Liver (tissue), 9 donors: ENCODE measurements around the gene HNRNPC. TPM values are rescaled to one million over a fixed set of nuclear protein-coding genes. Genes with fewer than 3 reads are reported as not detected.
"Not testable (repeated sequence)": the region's sequence is repeated elsewhere in the genome, so short reads cannot be mapped to it uniquely, and the experiment has no call there.

ENCODE experiments used
- DNase-seq: peaks from one replicate; pipeline ENCODE4 v3.0.0-alpha.2; 2017; ENCODE audit warnings: low spot score
- H3K27ac ChIP-seq, 2 donors: one replicate each; pipeline ENCODE4 v1.7.0; 2013; ENCODE audit warnings: inconsistent platforms in 2 of 2, low read length in 2 of 2, control low read depth in 1 of 2, low read depth in 1 of 2, mild to moderate bottlenecking in 1 of 2
- H3K27me3 ChIP-seq, 4 donors: one replicate each; pipeline versions ENCODE4 v1.6.1 to v1.7.0; 2013; ENCODE audit warnings: low read length in 3 of 4, inconsistent platforms in 1 of 4, mild to moderate bottlenecking in 1 of 4, moderate library complexity in 1 of 4; ENCODE audit not compliant: control insufficient read depth in 4 of 4, insufficient read depth in 4 of 4
- H3K36me3 ChIP-seq, 4 donors: one replicate each; pipeline versions ENCODE4 v1.6.1 to v1.7.0; 2013; ENCODE audit warnings: low read length in 3 of 4, mild to moderate bottlenecking in 3 of 4, low read depth in 1 of 4, moderate library complexity in 1 of 4; ENCODE audit not compliant: control insufficient read depth in 4 of 4, insufficient read depth in 3 of 4
- H3K4me1 ChIP-seq, 4 donors: one replicate each; pipeline versions ENCODE4 v1.6.1 to v1.7.0; 2013; ENCODE audit warnings: low read length in 3 of 4, mild to moderate bottlenecking in 3 of 4, moderate library complexity in 1 of 4; ENCODE audit not compliant: control insufficient read depth in 4 of 4, insufficient read depth in 4 of 4
- H3K4me3 ChIP-seq, 3 donors: one replicate each; pipeline versions ENCODE4 v1.6.1 to v1.7.0; 2013; ENCODE audit warnings: low read length in 3 of 3, control low read depth in 1 of 3, low read depth in 1 of 3, mild to moderate bottlenecking in 1 of 3
- H3K9ac ChIP-seq, 2 donors: one replicate each; pipeline ENCODE4 v1.7.0; 2013; ENCODE audit warnings: low read length in 2 of 2, mild to moderate bottlenecking in 2 of 2, moderate library complexity in 2 of 2, control low read depth in 1 of 2, low read depth in 1 of 2
- H3K9me3 ChIP-seq, 4 donors: one replicate each; pipeline versions ENCODE4 v1.6.1 to v1.7.0; 2013; ENCODE audit warnings: low read length in 3 of 4; ENCODE audit not compliant: control insufficient read depth in 4 of 4
- EGR1 ChIP-seq, 2 donors: IDR thresholded peaks; 2 replicates each; pipeline ENCODE4 v1.6.1; 2016 to 2018; ENCODE audit warnings: antibody characterized with exemption in 2 of 2, low read depth in 2 of 2
- FOXA1 ChIP-seq: IDR thresholded peaks from 2 replicates; pipeline ENCODE4 v1.6.1; 2016; ENCODE audit warnings: antibody characterized with exemption
- FOXA2 ChIP-seq: IDR thresholded peaks from 2 replicates; pipeline ENCODE4 v1.6.1; 2016; ENCODE audit warnings: antibody characterized with exemption
- GABPA ChIP-seq, 2 donors: IDR thresholded peaks in 1 of 2; conservative IDR thresholded peaks in 1 of 2; 2 replicates each; pipeline ENCODE4 v1.6.1; 2016; ENCODE audit warnings: antibody characterized with exemption in 2 of 2, mild to moderate bottlenecking in 1 of 2, moderate library complexity in 1 of 2
- HNF4A ChIP-seq, 2 donors: conservative IDR thresholded peaks; 2 replicates each; pipeline ENCODE4 v1.6.1; 2016; ENCODE audit warnings: antibody characterized with exemption in 2 of 2, mild to moderate bottlenecking in 2 of 2
- HNF4G ChIP-seq: IDR thresholded peaks from 2 replicates; pipeline ENCODE4 v1.6.1; 2016; ENCODE audit warnings: antibody characterized with exemption
- RAD21 ChIP-seq, 2 donors: IDR thresholded peaks; 2 replicates each; pipeline ENCODE4 v1.6.1; 2016; ENCODE audit warnings: antibody characterized with exemption in 2 of 2, mild to moderate bottlenecking in 2 of 2
- RXRA ChIP-seq, 2 donors: IDR thresholded peaks; 2 replicates each; pipeline ENCODE4 v1.6.1; 2017 to 2018; ENCODE audit warnings: antibody characterized with exemption in 2 of 2, mild to moderate bottlenecking in 1 of 2
- TAF1 ChIP-seq: conservative IDR thresholded peaks from 2 replicates; pipeline ENCODE4 v1.6.1; 2016; ENCODE audit warnings: antibody characterized with exemption, mild to moderate bottlenecking
- WGBS: extraction: QIAGEN DNeasy Blood & Tissue Kit; methylation state at CpG from one replicate; pipeline ENCODE4 v1.1.7; 2013; 5-methylcytosine and 5-hydroxymethylcytosine counted together
- polyA plus RNA-seq, 2 donors: library from polyadenylated mRNA; stranded (reverse) in 1 of 2; unstranded in 1 of 2; fragments of 200-250 nt in 1 of 2; fragments of >200 nt in 1 of 2; fragmentation: Nextera tagmentation in 1 of 2; extraction: Ambion mirVana in 1 of 2; gene quantifications; one replicate each; pipeline versions ENCODE4 v1.2.1 to v1.2.3, GENCODE V29; 2013 to 2015
- total RNA-seq, 2 donors: library from RNA; depleted of rRNA; stranded (reverse); fragments of >200 nt; gene quantifications; one replicate each; pipeline ENCODE4 v1.2.3, GENCODE V29; 2014
- TF ChIP-seq, protein P1 (sequence below): IDR thresholded peaks from 2 replicates; pipeline ENCODE4 v1.6.1; 2016; ENCODE audit warnings: antibody characterized with exemption
- TF ChIP-seq, protein P2 (sequence below): IDR thresholded peaks from 2 replicates; pipeline ENCODE4 v1.6.1; 2016; ENCODE audit warnings: antibody characterized with exemption
- TF ChIP-seq, protein P3 (sequence below): fragments of 150-350 bp; IDR thresholded peaks from 2 replicates; pipeline ENCODE4 v1.5.1; 2017; ENCODE audit warnings: improper control_type of control experiment, low read depth, low read length; ENCODE audit not compliant: missing input control
- TF ChIP-seq, protein P4 (sequence below): IDR thresholded peaks from 2 replicates; pipeline ENCODE4 v1.6.1; 2016; ENCODE audit warnings: antibody characterized with exemption, mild to moderate bottlenecking
- donor health status: healthy.
- donor health status: healthy.
- donor health status: healthy.
- donor health status: healthy.
- donor health status: healthy.

The HNRNPC gene
- total and polyA plus RNA-seq, 4 donors, result 119 to 384 (median 270) TPM

DNA sequence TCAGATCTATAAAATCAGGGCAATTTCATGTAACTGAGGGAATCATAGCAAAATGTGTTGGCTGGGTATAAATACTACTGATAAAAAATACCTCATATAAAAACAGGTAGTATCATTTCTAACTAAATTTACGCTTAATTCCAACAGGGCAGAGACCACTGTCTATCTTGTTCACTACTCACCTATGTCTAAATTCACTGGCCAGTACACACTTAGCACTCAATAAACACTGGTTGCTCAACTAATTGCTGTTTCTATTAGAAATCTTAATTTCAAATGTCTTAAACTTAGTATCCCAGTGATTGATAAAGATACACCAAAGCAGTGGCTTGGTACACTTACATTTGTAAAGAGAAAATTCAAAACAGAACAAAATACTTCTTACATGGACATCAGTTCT is 55.6 kb downstream of the HNRNPC start:
- TF ChIP-seq EGR1 (IDR thresholded peaks at IDR 0.05; ENCODE audit: low read depth in 2 of 2) (no peak), HNF4G (no peak), HNF4A (conservative IDR thresholded peaks at IDR 0.05) (no peak), RXRA (IDR thresholded peaks at IDR 0.05) (no peak), RAD21 (IDR thresholded peaks at IDR 0.05) (no peak), FOXA1 (no peak), FOXA2 (no peak), TAF1 (no peak), GABPA (IDR thresholded peaks at IDR 0.05 in 1 of 2, conservative IDR thresholded peaks at IDR 0.05 in 1 of 2) (no peak)
- TF ChIP-seq, protein P1, sequence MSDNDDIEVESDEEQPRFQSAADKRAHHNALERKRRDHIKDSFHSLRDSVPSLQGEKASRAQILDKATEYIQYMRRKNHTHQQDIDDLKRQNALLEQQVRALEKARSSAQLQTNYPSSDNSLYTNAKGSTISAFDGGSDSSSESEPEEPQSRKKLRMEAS, result no peak
- TF ChIP-seq, protein P2, sequence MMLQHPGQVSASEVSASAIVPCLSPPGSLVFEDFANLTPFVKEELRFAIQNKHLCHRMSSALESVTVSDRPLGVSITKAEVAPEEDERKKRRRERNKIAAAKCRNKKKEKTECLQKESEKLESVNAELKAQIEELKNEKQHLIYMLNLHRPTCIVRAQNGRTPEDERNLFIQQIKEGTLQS, result no peak
- TF ChIP-seq, protein P3, sequence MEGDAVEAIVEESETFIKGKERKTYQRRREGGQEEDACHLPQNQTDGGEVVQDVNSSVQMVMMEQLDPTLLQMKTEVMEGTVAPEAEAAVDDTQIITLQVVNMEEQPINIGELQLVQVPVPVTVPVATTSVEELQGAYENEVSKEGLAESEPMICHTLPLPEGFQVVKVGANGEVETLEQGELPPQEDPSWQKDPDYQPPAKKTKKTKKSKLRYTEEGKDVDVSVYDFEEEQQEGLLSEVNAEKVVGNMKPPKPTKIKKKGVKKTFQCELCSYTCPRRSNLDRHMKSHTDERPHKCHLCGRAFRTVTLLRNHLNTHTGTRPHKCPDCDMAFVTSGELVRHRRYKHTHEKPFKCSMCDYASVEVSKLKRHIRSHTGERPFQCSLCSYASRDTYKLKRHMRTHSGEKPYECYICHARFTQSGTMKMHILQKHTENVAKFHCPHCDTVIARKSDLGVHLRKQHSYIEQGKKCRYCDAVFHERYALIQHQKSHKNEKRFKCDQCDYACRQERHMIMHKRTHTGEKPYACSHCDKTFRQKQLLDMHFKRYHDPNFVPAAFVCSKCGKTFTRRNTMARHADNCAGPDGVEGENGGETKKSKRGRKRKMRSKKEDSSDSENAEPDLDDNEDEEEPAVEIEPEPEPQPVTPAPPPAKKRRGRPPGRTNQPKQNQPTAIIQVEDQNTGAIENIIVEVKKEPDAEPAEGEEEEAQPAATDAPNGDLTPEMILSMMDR, result no peak
- TF ChIP-seq, protein P4, sequence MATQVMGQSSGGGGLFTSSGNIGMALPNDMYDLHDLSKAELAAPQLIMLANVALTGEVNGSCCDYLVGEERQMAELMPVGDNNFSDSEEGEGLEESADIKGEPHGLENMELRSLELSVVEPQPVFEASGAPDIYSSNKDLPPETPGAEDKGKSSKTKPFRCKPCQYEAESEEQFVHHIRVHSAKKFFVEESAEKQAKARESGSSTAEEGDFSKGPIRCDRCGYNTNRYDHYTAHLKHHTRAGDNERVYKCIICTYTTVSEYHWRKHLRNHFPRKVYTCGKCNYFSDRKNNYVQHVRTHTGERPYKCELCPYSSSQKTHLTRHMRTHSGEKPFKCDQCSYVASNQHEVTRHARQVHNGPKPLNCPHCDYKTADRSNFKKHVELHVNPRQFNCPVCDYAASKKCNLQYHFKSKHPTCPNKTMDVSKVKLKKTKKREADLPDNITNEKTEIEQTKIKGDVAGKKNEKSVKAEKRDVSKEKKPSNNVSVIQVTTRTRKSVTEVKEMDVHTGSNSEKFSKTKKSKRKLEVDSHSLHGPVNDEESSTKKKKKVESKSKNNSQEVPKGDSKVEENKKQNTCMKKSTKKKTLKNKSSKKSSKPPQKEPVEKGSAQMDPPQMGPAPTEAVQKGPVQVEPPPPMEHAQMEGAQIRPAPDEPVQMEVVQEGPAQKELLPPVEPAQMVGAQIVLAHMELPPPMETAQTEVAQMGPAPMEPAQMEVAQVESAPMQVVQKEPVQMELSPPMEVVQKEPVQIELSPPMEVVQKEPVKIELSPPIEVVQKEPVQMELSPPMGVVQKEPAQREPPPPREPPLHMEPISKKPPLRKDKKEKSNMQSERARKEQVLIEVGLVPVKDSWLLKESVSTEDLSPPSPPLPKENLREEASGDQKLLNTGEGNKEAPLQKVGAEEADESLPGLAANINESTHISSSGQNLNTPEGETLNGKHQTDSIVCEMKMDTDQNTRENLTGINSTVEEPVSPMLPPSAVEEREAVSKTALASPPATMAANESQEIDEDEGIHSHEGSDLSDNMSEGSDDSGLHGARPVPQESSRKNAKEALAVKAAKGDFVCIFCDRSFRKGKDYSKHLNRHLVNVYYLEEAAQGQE, result no peak
- Histone ChIP-seq H3K9ac (no peak overlapping the region), H3K27me3 (no peaks in the 10 kb centered on the region), H3K4me1 (no peaks in the 10 kb centered on the region), H3K9me3 (no peaks in the 10 kb centered on the region), H3K4me3 (no peak overlapping the region), H3K36me3 (peaks cover 11 to 85% (median 60%) of the 10 kb centered on the region in 4 donors), H3K27ac (no peak overlapping the region)
- no peak for DNase-seq
- WGBS, result 96% methylated on average over 1 of the region's 1 CpG

DNA sequence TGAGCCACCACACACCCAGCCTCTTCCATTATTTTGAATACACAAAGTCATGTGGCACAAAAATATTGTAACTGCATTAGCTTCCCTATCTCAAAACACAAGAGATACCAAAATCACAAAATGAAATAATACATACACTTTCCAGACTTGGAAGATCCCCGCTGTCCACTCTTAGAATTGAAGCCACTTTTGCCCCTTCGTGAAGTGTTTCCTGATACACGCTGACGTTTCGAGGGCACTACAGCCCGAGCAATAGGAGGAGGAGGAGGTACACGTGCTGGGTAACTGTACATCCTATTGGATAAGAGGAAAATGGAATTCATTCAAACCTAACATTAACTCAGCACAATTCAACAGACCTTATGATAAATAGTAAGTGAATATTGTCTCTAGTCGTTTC is 56.4 kb downstream of the HNRNPC start:
- peaks cover 12 to 87% (median 62%) of the 10 kb centered on the region in 4 donors for H3K36me3 ChIP-seq
- not testable (repeated sequence) for DNase-seq, H3K9ac ChIP-seq, H3K9me3 ChIP-seq, H3K4me1 ChIP-seq, H3K27me3 ChIP-seq, H3K27ac ChIP-seq, H3K4me3 ChIP-seq
- WGBS, result 94% methylated on average over 8 of the region's 8 CpGs

DNA sequence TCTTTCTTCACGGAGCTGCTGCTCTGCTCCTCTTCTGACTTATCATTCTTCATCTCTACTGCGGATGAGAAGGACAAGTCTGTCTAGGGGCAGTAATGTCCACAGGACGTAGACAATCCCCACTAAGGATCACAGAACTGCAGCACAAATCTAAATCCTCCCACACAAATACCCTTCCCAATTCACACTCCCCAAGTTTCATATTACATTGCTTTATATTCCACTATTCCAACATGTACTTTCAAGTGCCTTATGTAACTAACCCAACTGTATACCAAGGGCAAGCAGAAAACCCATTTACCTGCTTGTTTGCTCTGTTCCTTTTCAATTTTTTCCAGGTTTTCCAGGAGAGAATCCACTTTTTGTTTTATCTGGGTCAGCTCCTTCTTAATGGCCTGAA is 57.7 kb downstream of the HNRNPC start:
- Histone ChIP-seq H3K27me3 (no peaks in the 10 kb centered on the region), H3K9me3 (no peaks in the 10 kb centered on the region), H3K4me3 (no peak overlapping the region), H3K9ac (no peak overlapping the region), H3K27ac (no peak overlapping the region), H3K36me3 (peaks cover 14 to 90% (median 66%) of the 10 kb centered on the region in 4 donors), H3K4me1 (peaks cover 0 to 5% (median 3%) of the 10 kb centered on the region in 4 donors)
- WGBS, result 93% methylated on average over 3 of the region's 3 CpGs
- DNase-seq, result no peak
- TF ChIP-seq EGR1 (IDR thresholded peaks at IDR 0.05; ENCODE audit: low read depth in 2 of 2) (no peak), RXRA (IDR thresholded peaks at IDR 0.05) (no peak), HNF4G (no peak), RAD21 (IDR thresholded peaks at IDR 0.05) (no peak), FOXA1 (no peak)
- TF ChIP-seq, protein P1, result no peak
- TF ChIP-seq, protein P3, result no peak
- TF ChIP-seq, protein P2, result no peak
- TF ChIP-seq, protein P4, result no peak
